ENCODE results near the gene EIF4G2. TPM values are rescaled to one million over a fixed set of nuclear protein-coding genes. Genes with fewer than 3 reads are reported as not detected.

Gene EIF4G2
- total and polyA plus RNA-seq, 8 donors, result 88.6 to 475 (median 313) TPM

- Histone ChIP-seq H3K36me3 (no peaks in the 10 kb centered on the region), H3K4me1 (no peaks in the 10 kb centered on the region), H3K27ac (no peak overlapping the region), H3K4me3 (no peak overlapping the region), H3K9me3 (no peaks in the 10 kb centered on the region), H3K27me3 (no peaks in the 10 kb centered on the region)
- 89 to 92% methylated on average over 5 of the region's 5 CpGs for WGBS, 2 donors
- DNase-seq (no peak), ATAC-seq (no peak), FAIRE-seq (no peak)
- intact Hi-C loops (cut with DNase I), result no loop called here
- TF ChIP-seq CTCF (IDR thresholded peaks at IDR 0.05), result no peak
Observed at GRCh38 chr11:10786451-10786850, 22.3 kb downstream of the EIF4G2 start.

DNA sequence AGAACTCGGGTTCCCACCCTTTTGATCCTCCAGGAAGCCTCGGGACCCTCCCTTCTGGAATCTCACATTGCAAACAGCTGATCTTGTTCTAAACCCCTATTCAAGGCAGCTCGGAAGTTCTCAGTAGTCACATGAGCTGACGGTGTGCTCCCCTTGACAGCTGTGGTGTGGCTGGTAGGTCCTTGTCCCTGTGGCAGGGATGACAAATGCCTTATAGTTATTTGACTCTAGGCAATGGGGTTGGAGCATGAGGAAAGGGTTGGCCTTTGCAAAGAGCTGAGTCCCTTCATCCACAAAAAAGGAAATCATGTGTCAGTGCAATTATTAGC is 23.6 kb downstream of the EIF4G2 start:
- intact Hi-C loops (cut with DNase I), result no loop called here
- H3K4me1 ChIP-seq, result no peaks in the 10 kb centered on the region
- no peak overlapping the region for H3K27ac ChIP-seq
- ATAC-seq (no peak), FAIRE-seq (no peak), DNase-seq (no peak)
- no peaks in the 10 kb centered on the region for H3K27me3 ChIP-seq
- no peak overlapping the region for H3K4me3 ChIP-seq
- no peak for TF ChIP-seq CTCF (IDR thresholded peaks at IDR 0.05)
- no peaks in the 10 kb centered on the region for H3K36me3 ChIP-seq
- WGBS, 2 donors, result 64 to 70% methylated on average over 4 of the region's 4 CpGs
- H3K9me3 ChIP-seq, result no peaks in the 10 kb centered on the region

DNA sequence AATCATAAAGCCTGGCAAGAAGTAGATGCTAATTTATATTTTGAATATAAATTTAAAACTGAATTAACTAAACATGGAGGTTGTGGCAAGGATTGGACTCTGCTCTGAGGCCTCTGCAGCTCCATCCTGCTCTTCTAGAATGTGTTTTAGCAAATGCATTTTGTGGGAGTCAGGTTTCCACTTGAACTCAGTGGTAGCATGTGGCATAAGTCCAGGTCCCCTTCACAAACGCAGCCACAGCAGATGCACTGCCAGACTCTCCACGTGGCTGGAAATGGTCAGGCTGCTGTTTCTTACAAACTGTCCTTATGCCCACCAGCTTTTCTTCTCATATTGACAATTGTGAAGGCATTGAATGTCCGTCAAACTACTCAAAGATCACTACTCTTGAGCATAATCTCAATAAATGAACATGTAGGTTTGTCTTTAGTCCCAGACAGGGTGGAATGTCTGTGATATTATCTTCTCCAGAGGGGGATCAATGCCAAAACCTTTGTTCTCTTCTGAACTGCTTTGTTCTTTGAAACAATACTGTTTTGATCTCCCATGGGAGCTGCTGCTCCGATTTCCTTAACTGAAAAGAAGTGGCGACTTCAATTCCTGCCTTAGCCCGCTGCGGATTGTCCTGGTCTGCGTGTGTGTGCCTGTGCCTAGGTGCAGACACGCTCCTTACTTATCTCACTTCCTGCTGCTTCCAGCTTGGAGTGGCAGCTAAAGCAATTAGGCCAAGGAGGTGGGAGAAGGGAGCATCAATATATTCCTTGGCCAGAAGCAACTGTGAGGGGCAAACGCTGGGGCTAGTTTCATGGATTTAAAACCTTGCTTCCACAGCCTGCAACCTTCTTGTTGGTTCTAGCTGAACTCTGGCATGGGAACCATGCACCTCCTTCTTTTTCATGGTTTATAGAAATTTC is 24.2 kb downstream of the EIF4G2 start:
- DNase-seq, result no peak
- H3K36me3 ChIP-seq, result no peaks in the 10 kb centered on the region
- ATAC-seq, result no peak
- FAIRE-seq, result no peak
- no peak for TF ChIP-seq CTCF (IDR thresholded peaks at IDR 0.05)
- H3K9me3 ChIP-seq, result no peaks in the 10 kb centered on the region
- H3K4me1 ChIP-seq, result no peaks in the 10 kb centered on the region
- no peak overlapping the region for H3K4me3 ChIP-seq
- no peaks in the 10 kb centered on the region for H3K27me3 ChIP-seq
- WGBS, 2 donors, result 72 to 77% methylated on average over 10 of the region's 10 CpGs
- H3K27ac ChIP-seq, result no peak overlapping the region
- intact Hi-C loops (cut with DNase I), result no loop called here

DNA sequence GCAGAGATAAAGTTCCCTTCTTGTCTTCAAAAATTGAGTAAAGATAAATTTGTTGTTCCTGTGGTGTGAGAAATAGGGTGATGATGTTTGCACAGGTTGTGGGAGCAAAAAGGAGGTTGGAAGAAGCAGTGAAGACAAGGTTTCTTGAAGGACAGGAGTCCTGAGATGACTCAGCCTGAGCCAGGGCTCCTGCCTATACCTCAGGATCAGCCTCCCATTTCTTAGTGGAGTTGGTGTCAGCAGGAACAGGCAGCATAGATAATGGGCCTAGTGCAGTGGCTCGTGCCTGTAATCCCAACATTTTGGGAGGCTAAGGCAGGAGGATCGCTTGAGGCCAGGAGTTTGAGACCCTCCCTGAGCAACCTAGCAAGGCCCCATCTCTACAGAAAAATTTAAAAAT is 28.7 kb downstream of the EIF4G2 start:
- no peak for ATAC-seq
- H3K27ac ChIP-seq, result no peak overlapping the region

More for the DNA sequence above, 28.7 kb downstream of the EIF4G2 start:
- H3K36me3 ChIP-seq, result peaks cover 0 to 27% (median 15%) of the 10 kb centered on the region in 3 donors
- no peaks in the 10 kb centered on the region for H3K27me3 ChIP-seq
- no peak overlapping the region for H3K4me3 ChIP-seq
- intact Hi-C loops (cut with DNase I), result no loop called here
- no peaks in the 10 kb centered on the region for H3K4me1 ChIP-seq
- no peak for DNase-seq
- FAIRE-seq, result no peak
- TF ChIP-seq CTCF (IDR thresholded peaks at IDR 0.05), result no peak
- H3K9me3 ChIP-seq, result no peaks in the 10 kb centered on the region
- 95% methylated on average over 2 of the region's 2 CpGs for WGBS, 2 donors
